Hepatocyte (in vitro differentiated cells): Measurements from ENCODE around the gene MTFR1L. TPM values are rescaled to one million over a fixed set of nuclear protein-coding genes. Genes with fewer than 3 reads are reported as not detected.

Experiments used
- DNase-seq: peaks from one replicate; pipeline ENCODE4 v3.0.0-alpha.2; 2016; ENCODE audit warnings: low spot score
- H2AFZ ChIP-seq: fragments of 200-600 bp; sonication (generic); 2 replicates; pipeline ENCODE4 v1.6.0; 2016; ENCODE audit warnings: antibody characterized with exemption, mild to moderate bottlenecking
- H3K27ac ChIP-seq: fragments of 200-600 bp; sonication (generic); 2 replicates; pipeline ENCODE4 v1.5.1; 2016; ENCODE audit warnings: mild to moderate bottlenecking
- H3K27me3 ChIP-seq: fragments of 200-600 bp; sonication (generic); 2 replicates; pipeline ENCODE4 v1.6.1; 2016
- H3K36me3 ChIP-seq: fragments of 200-600 bp; sonication (generic); replicated peaks from 2 replicates; pipeline ENCODE4 v1.5.1; 2016; ENCODE audit warnings: low read depth; ENCODE audit not compliant: insufficient read depth
- H3K4me1 ChIP-seq: fragments of 200-600 bp; sonication (generic); 2 replicates; pipeline ENCODE4 v1.5.1; 2016; ENCODE audit warnings: mild to moderate bottlenecking, moderate library complexity; ENCODE audit not compliant: insufficient read depth
- H3K4me2 ChIP-seq: fragments of 200-600 bp; sonication (generic); 2 replicates; pipeline ENCODE4 v1.6.0; 2016
- H3K4me3 ChIP-seq: fragments of 200-600 bp; sonication (generic); 2 replicates; pipeline ENCODE4 v1.5.1; 2016; ENCODE audit warnings: mild to moderate bottlenecking
- H3K79me2 ChIP-seq: fragments of 200-600 bp; sonication (generic); 2 replicates; pipeline ENCODE4 v1.6.0; 2017; ENCODE audit warnings: mild to moderate bottlenecking
- H3K9me2 ChIP-seq: fragments of 200-600 bp; sonication (generic); replicated peaks from 2 replicates; pipeline ENCODE4 v1.6.0; 2017; ENCODE audit warnings: mild to moderate bottlenecking; ENCODE audit not compliant: insufficient read depth
- H3K9me3 ChIP-seq: fragments of 200-600 bp; sonication (generic); 2 replicates; pipeline ENCODE4 v1.5.1; 2016; ENCODE audit warnings: low read depth, mild to moderate bottlenecking
- H4K20me1 ChIP-seq: fragments of 200-600 bp; sonication (generic); 2 replicates; pipeline ENCODE4 v1.6.0; 2016; ENCODE audit warnings: mild to moderate bottlenecking; ENCODE audit not compliant: insufficient read depth, poor library complexity, severe bottlenecking
- EZH2 ChIP-seq: fragments of 200-600 bp; sonication (generic); IDR thresholded peaks from 2 replicates; pipeline ENCODE4 v1.6.1; 2016; ENCODE audit warnings: antibody characterized with exemption, mild to moderate bottlenecking, borderline replicate concordance
- EZH2phosphoT487 ChIP-seq: fragments of 200-600 bp; sonication (generic); IDR thresholded peaks from one replicate; pipeline ENCODE4 v1.6.1; 2018; ENCODE audit warnings: antibody characterized with exemption, mild to moderate bottlenecking, low read depth, moderate library complexity; ENCODE audit not compliant: unreplicated experiment, severe bottlenecking
- WGBS: methylation state at CpG from one replicate; pipeline ENCODE4 v1.1.6; 2016; ENCODE audit warnings: low lambda C conversion rate; ENCODE audit errors: missing lambda C conversion rate; 5-methylcytosine and 5-hydroxymethylcytosine counted together
- polyA plus RNA-seq: library from polyadenylated mRNA; unstranded; fragments of >200 nt; fragmentation: Nextera tagmentation; extraction: Ambion mirVana; gene quantifications from 2 replicates; pipeline ENCODE4 v1.2.1, GENCODE V29; 2016
- total RNA-seq: library from RNA; depleted of rRNA; stranded (reverse); fragments of >200 nt; gene quantifications from 2 replicates; pipeline ENCODE4 v1.2.3, GENCODE V29; 2014
- TF ChIP-seq, protein P1 (sequence below): fragments of 200-600 bp; sonication (generic); IDR thresholded peaks from 2 replicates; pipeline ENCODE4 v1.5.1; 2016; ENCODE audit warnings: antibody characterized with exemption, mild to moderate bottlenecking; ENCODE audit not compliant: poor library complexity

MTFR1L gene
- total and polyA plus RNA-seq, 2 experiments from 2014 or later = 62.6 to 103 TPM

- Histone ChIP-seq H3K79me2 (no peaks in the 10 kb centered on the region), H2AFZ (no peak overlapping the region), H3K27ac (peak overlapping the region; percentile 80), H3K4me2 (peak overlapping the region; percentile 67), H3K9me3 (no peaks in the 10 kb centered on the region), H3K36me3 (no peaks in the 10 kb centered on the region), H4K20me1 (no peaks in the 10 kb centered on the region), H3K9me2 (no peaks in the 10 kb centered on the region), H3K4me1 (peaks cover 60% of the 10 kb centered on the region), H3K4me3 (no peak overlapping the region), H3K27me3 (no peaks in the 10 kb centered on the region)
- TF ChIP-seq EZH2 (no peak), EZH2phosphoT487 (no peak)
- TF ChIP-seq, protein P1, sequence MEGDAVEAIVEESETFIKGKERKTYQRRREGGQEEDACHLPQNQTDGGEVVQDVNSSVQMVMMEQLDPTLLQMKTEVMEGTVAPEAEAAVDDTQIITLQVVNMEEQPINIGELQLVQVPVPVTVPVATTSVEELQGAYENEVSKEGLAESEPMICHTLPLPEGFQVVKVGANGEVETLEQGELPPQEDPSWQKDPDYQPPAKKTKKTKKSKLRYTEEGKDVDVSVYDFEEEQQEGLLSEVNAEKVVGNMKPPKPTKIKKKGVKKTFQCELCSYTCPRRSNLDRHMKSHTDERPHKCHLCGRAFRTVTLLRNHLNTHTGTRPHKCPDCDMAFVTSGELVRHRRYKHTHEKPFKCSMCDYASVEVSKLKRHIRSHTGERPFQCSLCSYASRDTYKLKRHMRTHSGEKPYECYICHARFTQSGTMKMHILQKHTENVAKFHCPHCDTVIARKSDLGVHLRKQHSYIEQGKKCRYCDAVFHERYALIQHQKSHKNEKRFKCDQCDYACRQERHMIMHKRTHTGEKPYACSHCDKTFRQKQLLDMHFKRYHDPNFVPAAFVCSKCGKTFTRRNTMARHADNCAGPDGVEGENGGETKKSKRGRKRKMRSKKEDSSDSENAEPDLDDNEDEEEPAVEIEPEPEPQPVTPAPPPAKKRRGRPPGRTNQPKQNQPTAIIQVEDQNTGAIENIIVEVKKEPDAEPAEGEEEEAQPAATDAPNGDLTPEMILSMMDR = no peak
- DNase-seq = no peak
- WGBS = 99% methylated on average over 5 of the region's 5 CpGs
These were observed 47.6 kb upstream of the MTFR1L start for GRCh38 chr1:25772164-25772563.

DNA sequence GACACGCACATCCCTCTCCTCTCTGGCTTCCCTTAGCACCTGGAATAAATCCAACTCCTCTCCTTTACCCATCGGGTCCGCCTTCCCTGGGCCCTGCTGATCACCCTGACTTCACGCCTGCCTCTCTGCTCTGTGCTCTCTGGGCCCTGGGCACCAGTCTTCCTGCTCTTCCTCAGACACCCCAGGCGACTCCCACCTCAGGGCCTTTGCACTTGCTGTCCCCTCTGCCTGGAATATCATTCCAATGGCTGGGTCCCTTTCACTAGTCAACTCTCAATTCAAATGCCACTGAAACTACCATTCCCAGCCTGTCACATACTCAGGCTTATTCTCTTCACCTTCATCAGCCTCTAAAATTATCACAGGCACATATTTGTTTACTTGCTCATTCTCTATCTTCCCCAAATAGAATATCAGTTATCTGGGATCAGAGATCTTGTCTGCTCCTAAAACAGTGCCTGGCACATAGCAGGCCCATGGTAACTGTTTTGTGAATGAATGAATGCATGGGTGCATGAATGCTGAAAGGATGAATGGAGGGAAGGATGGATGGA lies 47.0 kb upstream of the MTFR1L start:
- TF ChIP-seq, protein P1 = no peak
- TF ChIP-seq EZH2 (no peak), EZH2phosphoT487 (no peak)
- Histone ChIP-seq H2AFZ (no peak overlapping the region), H3K4me1 (peaks cover 60% of the 10 kb centered on the region), H3K79me2 (no peaks in the 10 kb centered on the region), H3K36me3 (no peaks in the 10 kb centered on the region), H4K20me1 (no peaks in the 10 kb centered on the region), H3K9me2 (no peaks in the 10 kb centered on the region), H3K9me3 (no peaks in the 10 kb centered on the region), H3K27me3 (no peaks in the 10 kb centered on the region), H3K4me2 (peak overlapping the region; percentile 67), H3K4me3 (no peak overlapping the region), H3K27ac (peak overlapping the region; percentile 80)
- 96% methylated on average over 5 of the region's 5 CpGs for WGBS
- no peak for DNase-seq

GRCh38 chr1:25773441-25774125 lies 46.2 kb upstream of the MTFR1L start:
- Histone ChIP-seq H3K79me2 (no peaks in the 10 kb centered on the region), H2AFZ (no peak overlapping the region), H3K4me1 (peaks cover 60% of the 10 kb centered on the region), H3K9me2 (no peaks in the 10 kb centered on the region), H3K9me3 (no peaks in the 10 kb centered on the region), H3K36me3 (no peaks in the 10 kb centered on the region), H3K27ac (peak overlapping the region; percentile 82), H3K27me3 (no peaks in the 10 kb centered on the region), H3K4me2 (peak overlapping the region; percentile 67), H3K4me3 (no peak overlapping the region), H4K20me1 (no peaks in the 10 kb centered on the region)
- peak; percentile 75 for DNase-seq
- TF ChIP-seq EZH2 (no peak), EZH2phosphoT487 (no peak)
- TF ChIP-seq, protein P1 = no peak
- WGBS = 35% methylated on average over 4 of the region's 4 CpGs
